Skeletal muscle tissue (tissue), 4 donors: ENCODE results near the gene PHKA2. TPM values are rescaled to one million over a fixed set of nuclear protein-coding genes. Genes with fewer than 3 reads are reported as not detected.
A peak's percentile ranks its signal among the peaks of the same experiment; 100 is the strongest.

ENCODE experiments used
- H3K27ac ChIP-seq: one replicate; pipeline ENCODE4 v1.7.0; 2013; ENCODE audit warnings: mild to moderate bottlenecking, low read depth, low read length, inconsistent platforms
- H3K27me3 ChIP-seq, 3 donors: one replicate each; pipeline ENCODE4 v1.7.0; 2013; ENCODE audit warnings: low read length in 3 of 3; ENCODE audit not compliant: control insufficient read depth in 3 of 3, insufficient read depth in 3 of 3
- H3K36me3 ChIP-seq, 3 donors: one replicate each; pipeline ENCODE4 v1.7.0; 2013; ENCODE audit warnings: low read length in 3 of 3; ENCODE audit not compliant: control insufficient read depth in 3 of 3, insufficient read depth in 3 of 3
- H3K4me1 ChIP-seq, 3 donors: one replicate each; pipeline ENCODE4 v1.7.0; 2013; ENCODE audit warnings: low read length in 3 of 3, mild to moderate bottlenecking in 3 of 3; ENCODE audit not compliant: control insufficient read depth in 3 of 3, insufficient read depth in 3 of 3
- H3K4me3 ChIP-seq, 3 donors: one replicate each; pipeline ENCODE4 v1.7.0; 2013; ENCODE audit warnings: low read length in 3 of 3
- H3K9ac ChIP-seq, 3 donors: one replicate each; pipeline ENCODE4 v1.7.0; 2013; ENCODE audit warnings: low read length in 3 of 3, mild to moderate bottlenecking in 3 of 3, moderate library complexity in 2 of 3, low read depth in 1 of 3
- H3K9me3 ChIP-seq, 3 donors: one replicate each; pipeline ENCODE4 v1.7.0; 2013; ENCODE audit warnings: low read length in 3 of 3; ENCODE audit not compliant: control insufficient read depth in 3 of 3
- total RNA-seq: library from RNA; depleted of rRNA; stranded (reverse); fragments of >200 nt; gene quantifications from one replicate; pipeline ENCODE4 v1.2.3, GENCODE V29; 2014
- donor health status: Osteomylitis.

The PHKA2 gene
- total RNA-seq, 1 donor from 2014 or later, result 17.2 TPM

DNA sequence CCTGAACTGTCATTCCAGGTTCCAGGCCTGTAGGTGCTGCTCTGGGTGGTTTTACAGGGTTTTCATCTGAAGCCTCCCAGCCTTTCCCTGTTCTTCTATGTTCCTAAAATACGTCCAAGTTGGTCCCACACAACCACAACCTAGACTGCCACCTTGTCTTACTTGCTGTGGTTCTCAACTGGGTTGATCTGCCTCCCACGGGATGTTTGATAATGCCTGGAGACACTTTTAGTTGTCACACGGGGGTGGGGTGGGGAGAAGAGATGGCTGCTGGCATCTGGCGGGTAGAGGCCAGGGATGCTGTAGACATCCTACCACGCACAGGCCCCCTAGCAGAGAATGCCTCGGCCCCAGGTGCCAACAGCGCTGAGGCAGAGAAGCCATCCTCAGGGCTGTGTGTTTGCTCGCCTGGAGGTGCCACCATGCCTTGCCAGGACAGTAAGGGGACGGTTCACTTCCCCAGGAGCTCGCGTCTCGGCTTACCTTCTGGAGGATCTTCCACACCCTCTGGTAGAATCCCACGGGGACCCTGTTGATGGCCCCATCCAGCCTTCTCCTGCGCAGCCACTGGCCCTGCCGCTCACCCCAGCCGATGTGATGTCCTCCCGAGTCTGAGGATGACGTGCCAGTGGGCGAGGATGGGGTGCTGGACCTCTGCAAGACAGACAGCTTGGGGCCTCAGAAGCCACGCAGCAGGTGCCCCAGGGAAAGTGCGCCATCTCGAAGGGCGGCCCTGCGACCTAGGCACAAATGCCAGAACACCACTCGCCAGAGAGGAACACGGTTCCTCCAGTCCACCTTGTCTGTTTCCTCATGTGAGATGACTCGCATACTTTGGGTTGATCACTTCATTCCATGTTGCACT lies 87.0 kb downstream of the PHKA2 start:
- H3K27me3 ChIP-seq, result no peaks in the 10 kb centered on the region
- H3K27ac ChIP-seq, result peak overlapping the region; percentile 76
- no peaks in the 10 kb centered on the region for H3K9me3 ChIP-seq
- no peak overlapping the region for H3K9ac ChIP-seq
- H3K36me3 ChIP-seq, result peaks cover 2 to 13% (median 5%) of the 10 kb centered on the region in 3 donors
- peaks cover 12 to 27% (median 22%) of the 10 kb centered on the region in 3 donors for H3K4me1 ChIP-seq
- H3K4me3 ChIP-seq, result no peak overlapping the region

DNA sequence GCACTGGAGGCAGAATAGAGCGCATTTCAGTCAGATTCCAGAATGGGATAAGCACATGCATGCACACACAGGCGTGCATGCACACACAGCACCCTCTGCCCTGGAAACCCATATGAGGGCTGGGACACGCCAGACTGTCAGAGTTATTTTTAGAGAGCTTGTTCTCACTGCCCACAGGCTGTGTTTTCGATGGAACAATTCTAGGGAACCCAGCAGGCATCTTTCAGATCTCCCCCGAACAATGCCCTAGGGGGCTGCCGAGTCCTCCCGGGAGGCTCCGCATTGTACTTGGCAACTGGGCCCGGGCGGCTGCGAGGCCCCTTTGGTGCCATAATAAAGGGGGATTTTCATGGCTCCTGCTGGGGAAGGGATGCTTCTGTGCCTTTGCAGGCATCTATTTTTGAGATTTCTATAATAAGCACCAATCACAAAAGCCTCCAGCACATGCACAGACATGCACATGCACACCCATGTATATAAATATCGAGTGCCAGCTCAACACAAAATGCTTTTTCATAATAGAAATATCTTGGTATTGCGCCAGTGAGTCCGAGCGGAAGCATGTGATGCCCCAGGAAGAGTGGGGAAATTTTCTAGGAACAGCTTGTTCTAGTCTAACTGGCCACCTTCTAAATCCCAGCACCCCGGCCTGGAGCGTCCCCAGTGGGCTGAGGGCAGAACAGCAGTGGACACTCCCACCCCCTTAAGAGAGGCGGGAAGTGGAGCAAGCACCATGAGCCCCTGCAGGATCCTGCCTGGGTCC lies 88.5 kb downstream of the PHKA2 start:
- H3K27ac ChIP-seq, result peak overlapping the region; percentile 76
- peaks cover 12 to 34% (median 22%) of the 10 kb centered on the region in 3 donors for H3K4me1 ChIP-seq
- H3K9ac ChIP-seq, result peak overlapping the region in 2 of 3 donors; percentile 32 to 66
- peaks cover 0 to 13% (median 2%) of the 10 kb centered on the region in 3 donors for H3K36me3 ChIP-seq
- H3K27me3 ChIP-seq, result no peaks in the 10 kb centered on the region
- H3K4me3 ChIP-seq, result peak overlapping the region in 2 of 3 donors; percentile 14 to 49
- H3K9me3 ChIP-seq, result no peaks in the 10 kb centered on the region

DNA sequence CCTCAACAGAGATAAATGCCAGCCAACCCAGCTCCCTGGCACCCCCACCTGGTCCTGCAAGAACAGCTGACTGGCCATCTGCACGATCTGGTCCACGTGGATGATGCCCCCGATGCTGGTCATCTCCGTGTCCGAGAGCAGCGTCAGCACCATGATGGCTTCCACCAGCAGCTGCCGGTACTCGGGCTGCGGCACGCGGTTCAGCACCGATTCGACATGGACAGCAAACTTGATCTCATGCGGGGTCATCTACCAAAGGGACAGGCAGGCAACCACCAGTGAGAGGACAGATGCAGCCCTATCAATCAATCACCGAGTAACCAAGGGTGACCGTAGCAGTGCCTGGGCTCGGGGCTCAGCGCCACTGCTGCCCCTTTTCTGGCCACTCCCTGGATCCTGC lies 89.8 kb downstream of the PHKA2 start:
- peaks cover 12 to 34% (median 22%) of the 10 kb centered on the region in 3 donors for H3K4me1 ChIP-seq
- no peak overlapping the region for H3K9ac ChIP-seq
- no peaks in the 10 kb centered on the region for H3K27me3 ChIP-seq
- H3K4me3 ChIP-seq, result no peak overlapping the region
- H3K9me3 ChIP-seq, result no peaks in the 10 kb centered on the region
- H3K36me3 ChIP-seq, result peaks cover 0 to 13% (median 2%) of the 10 kb centered on the region in 3 donors
- H3K27ac ChIP-seq, result peak overlapping the region; percentile 76

DNA sequence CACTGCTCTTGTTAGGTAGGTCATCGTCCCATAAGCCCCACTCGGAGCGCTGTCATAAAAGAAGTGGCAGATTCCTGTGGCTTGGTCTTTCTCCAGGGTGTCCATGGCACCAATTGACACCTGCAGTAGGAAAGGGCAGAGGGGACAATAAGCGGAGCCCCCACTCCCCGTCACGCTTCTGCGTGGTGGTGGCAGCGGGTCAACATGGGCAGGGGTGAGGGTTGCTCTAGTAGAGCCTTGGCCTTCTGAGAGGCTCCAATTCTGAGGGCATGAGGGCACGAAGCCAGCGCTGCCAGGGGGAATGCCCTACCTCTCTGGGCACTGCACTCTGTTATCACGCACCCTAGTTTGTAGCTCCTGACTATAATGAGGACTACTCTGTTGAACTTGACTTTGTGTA lies 90.4 kb downstream of the PHKA2 start:
- H3K27ac ChIP-seq, result no peak overlapping the region
- no peaks in the 10 kb centered on the region for H3K9me3 ChIP-seq
- H3K9ac ChIP-seq, result no peak overlapping the region
- peaks cover 0 to 8% (median 2%) of the 10 kb centered on the region in 3 donors for H3K36me3 ChIP-seq
- H3K27me3 ChIP-seq, result no peaks in the 10 kb centered on the region
- H3K4me1 ChIP-seq, result peaks cover 12 to 35% (median 22%) of the 10 kb centered on the region in 3 donors
- no peak overlapping the region for H3K4me3 ChIP-seq

DNA sequence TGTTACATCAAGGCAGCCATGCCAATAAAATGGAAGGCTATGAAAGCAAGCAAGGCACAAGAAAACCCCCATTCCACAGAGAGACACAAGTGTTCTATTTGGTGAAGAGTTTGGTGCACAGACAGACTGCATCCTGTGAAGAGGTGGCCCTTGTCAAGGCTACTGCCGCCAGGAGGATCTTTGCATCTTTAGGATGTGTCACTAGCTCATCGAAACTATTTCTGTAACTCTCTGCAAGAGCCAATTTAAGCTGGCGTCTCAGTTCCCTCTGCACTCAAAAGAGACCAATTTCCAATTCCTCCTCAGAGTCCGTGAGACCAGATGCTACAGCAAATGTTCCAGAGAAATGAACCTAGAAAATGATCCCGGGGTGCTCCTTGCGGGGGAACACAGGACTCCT lies 91.0 kb downstream of the PHKA2 start:
- Histone ChIP-seq H3K27me3 (no peaks in the 10 kb centered on the region), H3K9ac (no peak overlapping the region), H3K4me3 (no peak overlapping the region), H3K36me3 (peaks cover 0 to 7% (median 2%) of the 10 kb centered on the region in 3 donors), H3K4me1 (peaks cover 15 to 42% (median 26%) of the 10 kb centered on the region in 3 donors), H3K27ac (no peak overlapping the region), H3K9me3 (no peaks in the 10 kb centered on the region)

DNA sequence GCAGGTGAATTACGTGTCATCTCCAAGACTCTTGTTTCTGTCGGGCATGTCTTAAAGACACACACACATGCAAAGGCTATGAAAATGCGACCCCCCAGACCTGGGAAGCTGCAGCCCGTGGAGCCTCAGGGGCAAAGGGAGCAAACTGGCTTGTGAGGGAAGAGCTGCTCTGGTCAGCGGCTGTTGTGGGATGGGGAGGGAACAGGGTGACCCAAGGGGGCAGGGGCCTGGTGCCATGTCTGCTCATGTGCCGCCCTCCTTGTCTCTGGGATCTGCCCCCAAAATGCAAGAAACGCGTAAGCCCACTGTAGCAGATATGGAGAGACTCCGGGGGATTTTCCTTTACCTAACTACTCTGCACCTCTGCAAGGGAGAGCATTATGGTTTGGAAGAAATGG lies 92.4 kb downstream of the PHKA2 start:
- Histone ChIP-seq H3K4me3 (no peak overlapping the region), H3K36me3 (peaks cover 0 to 5% (median 2%) of the 10 kb centered on the region in 3 donors), H3K9me3 (no peaks in the 10 kb centered on the region), H3K9ac (no peak overlapping the region), H3K4me1 (peaks cover 27 to 55% (median 37%) of the 10 kb centered on the region in 3 donors), H3K27me3 (no peaks in the 10 kb centered on the region), H3K27ac (no peak overlapping the region)

DNA sequence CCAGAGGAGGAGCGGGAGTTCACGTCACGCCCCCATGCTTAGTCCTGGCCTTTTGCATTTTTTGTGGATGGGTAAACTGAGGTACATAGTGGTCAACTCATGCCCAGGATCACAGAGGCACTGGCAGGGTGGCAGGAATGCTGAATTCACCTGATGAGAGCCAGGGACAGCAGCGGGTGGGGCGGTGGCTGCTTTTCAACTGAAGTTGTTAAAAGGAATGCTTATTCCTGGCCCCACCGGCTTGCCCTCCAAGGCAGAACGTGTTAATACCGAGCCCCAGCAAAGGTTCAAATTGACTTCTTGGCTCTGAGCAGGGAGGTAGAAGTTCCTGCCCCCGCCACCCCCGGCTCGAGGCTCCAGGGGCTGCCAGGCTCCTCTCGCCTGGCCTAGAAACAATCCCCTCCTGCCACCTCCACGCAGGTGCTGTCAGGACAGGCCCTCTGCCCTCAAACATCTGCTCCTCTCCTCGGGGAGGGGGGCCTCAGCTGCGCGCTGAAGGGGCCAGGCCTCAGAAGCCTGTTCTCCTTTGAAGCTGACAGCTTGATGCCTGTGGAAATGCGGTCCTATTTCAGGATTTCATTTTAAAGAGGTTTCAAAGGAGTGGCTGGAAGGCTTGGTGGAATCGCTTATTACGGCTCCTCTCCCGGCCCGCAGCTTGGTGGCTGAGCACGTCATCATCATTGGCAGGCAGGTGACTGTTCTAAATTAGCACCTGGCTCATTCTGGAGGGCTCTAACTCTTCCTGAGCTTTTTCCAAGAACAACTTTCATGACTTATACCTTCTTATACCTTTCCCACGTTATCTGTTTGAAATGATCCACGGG lies 93.0 kb downstream of the PHKA2 start:
- peaks cover 27 to 54% (median 36%) of the 10 kb centered on the region in 3 donors for H3K4me1 ChIP-seq
- H3K9me3 ChIP-seq, result no peaks in the 10 kb centered on the region
- no peak overlapping the region for H3K27ac ChIP-seq
- H3K9ac ChIP-seq, result no peak overlapping the region
- H3K27me3 ChIP-seq, result no peaks in the 10 kb centered on the region
- H3K36me3 ChIP-seq, result peaks cover 0 to 5% (median 2%) of the 10 kb centered on the region in 3 donors
- no peak overlapping the region for H3K4me3 ChIP-seq

DNA sequence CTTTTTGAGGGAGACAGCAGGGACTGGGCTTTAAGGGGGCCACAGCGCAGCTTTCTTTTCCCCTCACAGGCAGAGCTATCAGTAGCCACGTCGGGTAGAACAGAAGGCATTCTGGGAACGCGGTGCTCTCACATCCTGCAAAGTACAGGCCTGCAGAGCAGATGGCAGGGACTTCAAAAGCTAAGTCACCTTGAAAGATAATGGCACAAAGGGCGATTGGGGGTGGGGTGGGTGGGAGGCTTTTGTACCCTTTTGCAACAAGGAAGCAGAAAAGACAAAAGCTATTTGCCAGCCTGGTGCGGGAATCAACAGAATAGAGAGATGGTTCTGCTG lies 93.9 kb downstream of the PHKA2 start:
- Histone ChIP-seq H3K36me3 (peaks cover 0 to 5% (median 2%) of the 10 kb centered on the region in 3 donors), H3K4me1 (peaks cover 26 to 57% (median 41%) of the 10 kb centered on the region in 3 donors), H3K4me3 (no peak overlapping the region), H3K27me3 (no peaks in the 10 kb centered on the region), H3K9ac (no peak overlapping the region), H3K27ac (no peak overlapping the region), H3K9me3 (no peaks in the 10 kb centered on the region)

DNA sequence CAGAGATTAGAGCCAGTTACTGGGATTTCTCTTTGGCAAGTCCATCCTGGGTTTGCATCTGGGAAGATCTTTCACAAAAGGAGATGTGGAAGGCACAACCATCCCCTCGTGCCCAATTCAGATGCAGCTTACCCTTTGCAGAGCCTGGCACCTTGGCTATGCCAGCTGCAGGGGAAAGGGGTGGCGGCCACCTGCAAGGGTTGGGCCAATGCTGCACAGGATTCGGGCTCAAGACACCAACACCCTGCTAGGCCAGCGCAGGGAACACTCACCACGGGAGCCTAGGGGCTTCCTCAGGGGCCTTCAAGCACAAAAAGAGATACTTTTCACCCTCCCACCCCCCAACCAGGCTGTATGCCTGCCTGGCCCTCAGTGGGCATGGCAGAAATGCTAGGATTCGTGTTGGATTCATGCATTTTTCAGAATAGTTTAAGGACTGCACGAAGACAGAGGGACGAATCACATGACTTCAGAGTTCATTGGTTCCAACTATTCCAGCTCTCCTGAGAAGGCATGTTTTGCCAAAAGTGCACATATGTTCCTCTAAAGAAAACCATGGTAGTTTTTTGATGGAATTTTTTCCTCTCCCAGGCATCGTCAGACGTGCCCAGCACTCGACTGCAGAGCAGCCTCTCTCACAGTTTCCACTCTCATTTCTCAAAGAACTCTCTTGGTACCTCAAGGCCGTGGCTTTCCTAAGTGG lies 94.4 kb downstream of the PHKA2 start:
- H3K27me3 ChIP-seq, result no peaks in the 10 kb centered on the region
- no peak overlapping the region for H3K9ac ChIP-seq
- no peaks in the 10 kb centered on the region for H3K9me3 ChIP-seq
- peaks cover 0 to 5% (median 2%) of the 10 kb centered on the region in 3 donors for H3K36me3 ChIP-seq
- H3K27ac ChIP-seq, result no peak overlapping the region
- H3K4me3 ChIP-seq, result no peak overlapping the region
- peaks cover 22 to 56% (median 38%) of the 10 kb centered on the region in 3 donors for H3K4me1 ChIP-seq
